HepG2 (cell line): Measurements from ENCODE around the gene STX10. TPM values are rescaled to one million over a fixed set of nuclear protein-coding genes. Genes with fewer than 3 reads are reported as not detected.
A peak's percentile ranks its signal among the peaks of the same experiment; 100 is the strongest.

Experiments used
- ARID3A ChIP-seq: IDR thresholded peaks from 2 replicates; pipeline ENCODE4 v1.6.1; 2012; ENCODE audit warnings: low read depth, low read length, improper control_type of control experiment
- CBX1 ChIP-seq: IDR thresholded peaks from one replicate; pipeline ENCODE4 v1.6.1; 2016; ENCODE audit warnings: antibody characterized with exemption, low read depth
- CTCF ChIP-seq: sonication (generic); formaldehyde crosslinking; IDR thresholded peaks from 2 replicates; pipeline ENCODE4 v1.5.0; 2020; ENCODE audit warnings: mild to moderate bottlenecking, missing genetic modification reagents, moderate library complexity
- DRAP1 ChIP-seq: IDR thresholded peaks from 2 replicates; pipeline ENCODE4 v1.6.1; 2016; ENCODE audit warnings: missing genetic modification reagents, missing compliant biosample characterization
- ESRRA ChIP-seq: sonication (generic); formaldehyde crosslinking; IDR thresholded peaks from 2 replicates; pipeline ENCODE4 v1.5.1; 2020; ENCODE audit warnings: mild to moderate bottlenecking, low read depth, missing genetic modification reagents
- KDM1A ChIP-seq: IDR thresholded peaks from 2 replicates; pipeline ENCODE4 v1.6.1; 2016; ENCODE audit warnings: missing compliant biosample characterization
- MAZ ChIP-seq, 2 experiments: sonication (generic) in 1 of 2; formaldehyde crosslinking in 1 of 2; IDR thresholded peaks; 2 replicates each; pipeline versions ENCODE4 v1.5.0 to v1.6.1; 2012 to 2020; ENCODE audit warnings: low read depth in 2 of 2, mild to moderate bottlenecking in 2 of 2, borderline replicate concordance in 1 of 2, improper control_type of control experiment in 1 of 2, low read length in 1 of 2, missing genetic modification reagents in 1 of 2, moderate library complexity in 1 of 2
- NFYC ChIP-seq: IDR thresholded peaks from 2 replicates; pipeline ENCODE4 v1.6.1; 2016; ENCODE audit warnings: missing genetic modification reagents, missing compliant biosample characterization
- ONECUT2 ChIP-seq: sonication (generic); formaldehyde crosslinking; IDR thresholded peaks from 2 replicates; pipeline ENCODE4 v1.4.0; 2020; ENCODE audit warnings: missing genetic modification reagents
- POLR2AphosphoS2 ChIP-seq: IDR thresholded peaks from 2 replicates; pipeline ENCODE4 v1.6.1; 2011; ENCODE audit warnings: low read depth, low read length, improper control_type of control experiment
- SP2 ChIP-seq: sonication (generic); formaldehyde crosslinking; IDR thresholded peaks from 2 replicates; pipeline ENCODE4 v1.5.1; 2020; ENCODE audit warnings: mild to moderate bottlenecking, missing genetic modification reagents
- SRSF4 ChIP-seq: fragments of 200-400 bp; formaldehyde crosslinking; IDR thresholded peaks from one replicate; pipeline ENCODE4 v1.6.1; 2018; ENCODE audit warnings: mild to moderate bottlenecking, low read depth, low read length, moderate library complexity; ENCODE audit not compliant: poor library complexity, severe bottlenecking
- TRAFD1 ChIP-seq: sonication (generic); formaldehyde crosslinking; IDR thresholded peaks from 2 replicates; pipeline ENCODE4 v1.5.1; 2020; ENCODE audit warnings: missing genetic modification reagents, mild to moderate bottlenecking, borderline replicate concordance
- YY1 ChIP-seq: IDR thresholded peaks from 2 replicates; pipeline ENCODE4 v1.6.1; 2011; ENCODE audit warnings: low read length, low read depth, moderate library complexity, mild to moderate bottlenecking; ENCODE audit not compliant: insufficient read depth, insufficient replicate concordance
- ZNF292 ChIP-seq: sonication (generic); formaldehyde crosslinking; IDR thresholded peaks from 2 replicates; pipeline ENCODE4 v1.8.1; 2022; ENCODE audit warnings: mild to moderate bottlenecking, low read depth, missing genetic modification reagents, borderline replicate concordance
- ZNF333 ChIP-seq: sonication (generic); formaldehyde crosslinking; IDR thresholded peaks from 2 replicates; pipeline ENCODE4 v1.4.0; 2020; ENCODE audit warnings: mild to moderate bottlenecking, missing genetic modification reagents, borderline replicate concordance
- ZNF33A ChIP-seq: sonication (generic); formaldehyde crosslinking; IDR thresholded peaks from 2 replicates; pipeline ENCODE4 v1.5.1; 2020; ENCODE audit warnings: missing genetic modification reagents, mild to moderate bottlenecking, moderate library complexity, borderline replicate concordance
- ZNF564 ChIP-seq: sonication (generic); formaldehyde crosslinking; IDR thresholded peaks from 2 replicates; pipeline ENCODE4 v1.8.1; 2023; ENCODE audit warnings: mild to moderate bottlenecking, missing genetic modification reagents
- ZNF766 ChIP-seq: sonication (generic); formaldehyde crosslinking; IDR thresholded peaks from 2 replicates; pipeline ENCODE4 v1.5.0; 2020; ENCODE audit warnings: missing genetic modification reagents, borderline replicate concordance
- ZNF772 ChIP-seq: sonication (generic); formaldehyde crosslinking; IDR thresholded peaks from 2 replicates; pipeline ENCODE4 v1.5.0; 2020; ENCODE audit warnings: mild to moderate bottlenecking, missing genetic modification reagents
- polyA plus RNA-seq, 8 experiments: library from polyadenylated mRNA; depleted of rRNA in 3 of 8; stranded (reverse) in 7 of 8; unstranded in 1 of 8; fragments of >200 nt; fragmentation: Illumina TruSeq in 4 of 8; extraction: Trizol in 4 of 8; gene quantifications; 2 replicates each; pipeline versions ENCODE4 v1.2.1 to v1.2.3, GENCODE V29; 2011 to 2016; ENCODE audit warnings: low read depth in 4 of 8, missing spikeins in 1 of 8, mixed read lengths in 1 of 8; ENCODE audit not compliant: insufficient read depth in 1 of 8
- total RNA-seq, 5 experiments: library from RNA; depleted of rRNA; stranded (reverse); fragments of >200 nt; fragmentation: Illumina TruSeq; extraction: Trizol; gene quantifications; 2 replicates each; pipeline ENCODE4 v1.2.3, GENCODE V29; 2016; ENCODE audit warnings: low read depth in 1 of 5

The STX10 gene
- total and polyA plus RNA-seq, 2 of the 13 experiments (the other 11 are each of a cell fraction or from before 2014, with no cell fraction given): 47.9 to 66.4 TPM

- TF ChIP-seq ARID3A (no peak), ZNF33A (CRISPR knock-in tag) (no peak), POLR2AphosphoS2 (no peak), ZNF772 (CRISPR knock-in tag) (peak; percentile 89), MAZ (IDR thresholded peaks at IDR 0.05; ENCODE audit: borderline replicate concordance, low read depth, low read length) (peak; percentile 70; the same call in 1 of the 2 replicates), MAZ (CRISPR knock-in tag; IDR thresholded peaks at IDR 0.05; ENCODE audit: low read depth) (peak; percentile 88), ZNF564 (no peak; the same call in 1 of the 2 replicates), SRSF4 (no peak), DRAP1 (CRISPR knock-in tag) (peak; percentile 93), ZNF333 (CRISPR knock-in tag) (no peak), YY1 (peak; percentile 13), TRAFD1 (CRISPR knock-in tag) (no peak), ESRRA (CRISPR knock-in tag) (peak; percentile 93), ZNF292 (CRISPR knock-in tag) (peak; percentile 67; the same call in 1 of the 2 replicates), ONECUT2 (CRISPR knock-in tag) (no peak), NFYC (peak; percentile 59), ZNF766 (no peak), CBX1 (peak; percentile 46), KDM1A (peak; percentile 44; the same call in 1 of the 2 replicates), SP2 (CRISPR knock-in tag) (no peak), CTCF (0 out of 2 replicates have a peak, but pooled peaks have one; percentile 26)
Measured at GRCh38 chr19:13162724-13163608, 12.8 kb upstream of the STX10 start (continued).
